Measurements from ENCODE around the gene SYK.

SYK gene

GRCh38 chr9:90841213-90841612 lies 39.6 kb downstream of the SYK start:
- H3K4me3 ChIP-seq (ENCODE audit: low read depth, low read length) = no peak overlapping the region
- TF ChIP-seq CTCF (IDR thresholded peaks at IDR 0.05; ENCODE audit: insufficient read depth, low read depth, low read length, missing control alignments) = no peak

GRCh38 chr9:90841615-90842014 lies 40.0 kb downstream of the SYK start:
- no peak overlapping the region for H3K4me3 ChIP-seq (ENCODE audit: low read depth, low read length)
- no peak for DNase-seq (ENCODE audit: low read depth)
- no peak for TF ChIP-seq CTCF (IDR thresholded peaks at IDR 0.05; ENCODE audit: insufficient read depth, low read depth, low read length, missing control alignments)

More at GRCh38 chr9:90841213-90841612, 39.6 kb downstream of the SYK start:
- no peak for DNase-seq (ENCODE audit: low read depth)

- no peak for TF ChIP-seq CTCF (IDR thresholded peaks at IDR 0.05; ENCODE audit: insufficient read depth, low read depth, low read length, missing control alignments)
- no peak for DNase-seq (ENCODE audit: low read depth)
- H3K4me3 ChIP-seq (ENCODE audit: low read depth, low read length) = no peak overlapping the region
Measured at GRCh38 chr9:90842176-90842777, 40.7 kb downstream of the SYK start.

- peak; percentile 7 for DNase-seq (ENCODE audit: low read depth)
- no peak for TF ChIP-seq CTCF (IDR thresholded peaks at IDR 0.05; ENCODE audit: insufficient read depth, low read depth, low read length, missing control alignments)
- H3K4me3 ChIP-seq (ENCODE audit: low read depth, low read length) = no peak overlapping the region
Measured at GRCh38 chr9:90842996-90843395, 41.4 kb downstream of the SYK start.

GRCh38 chr9:90843525-90843924 lies 41.9 kb downstream of the SYK start:
- no peak for DNase-seq (ENCODE audit: low read depth)
- no peak overlapping the region for H3K4me3 ChIP-seq (ENCODE audit: low read depth, low read length)
- no peak for TF ChIP-seq CTCF (IDR thresholded peaks at IDR 0.05; ENCODE audit: insufficient read depth, low read depth, low read length, missing control alignments)

- no peak overlapping the region for H3K4me3 ChIP-seq (ENCODE audit: low read depth, low read length)
- no peak for DNase-seq (ENCODE audit: low read depth)
- no peak for TF ChIP-seq CTCF (IDR thresholded peaks at IDR 0.05; ENCODE audit: insufficient read depth, low read depth, low read length, missing control alignments)
Measured at GRCh38 chr9:90844326-90844725, 42.7 kb downstream of the SYK start.

GRCh38 chr9:90846770-90847419 lies 45.3 kb downstream of the SYK start:
- DNase-seq (ENCODE audit: low read depth) = no peak
- TF ChIP-seq CTCF (IDR thresholded peaks at IDR 0.05; ENCODE audit: insufficient read depth, low read depth, low read length, missing control alignments) = no peak

More at GRCh38 chr9:90846770-90847419, 45.3 kb downstream of the SYK start:
- no peak overlapping the region for H3K4me3 ChIP-seq (ENCODE audit: low read depth, low read length)

All from GM12865 (cell line).